ENCODE results near the gene NOX5. TPM values are rescaled to one million over a fixed set of nuclear protein-coding genes. Genes with fewer than 3 reads are reported as not detected.

Gene NOX5
- total and polyA plus RNA-seq, 10 of the 15 experiments (the other 5 are each of a cell fraction or from before 2014, with no cell fraction given) = not detected

- no peak for TF ChIP-seq NKRF (conservative IDR thresholded peaks at IDR 0.05)
Measured at GRCh38 chr15:69070396-69070795, 55.9 kb downstream of the NOX5 start (continued).

GRCh38 chr15:69071260-69071659 lies 56.8 kb downstream of the NOX5 start:
- H3K79me2 ChIP-seq (ENCODE audit: control insufficient read depth, insufficient read depth, low read length) = no peaks in the 10 kb centered on the region
- no peak overlapping the region for H3K9ac ChIP-seq (ENCODE audit: control insufficient read depth, insufficient read depth, low read length)
- H3K9me3 ChIP-seq (replicated peaks; ENCODE audit: control insufficient read depth, insufficient read depth, low read length) = no peaks in the 10 kb centered on the region
- WGBS (ENCODE audit: insufficient coverage, insufficient replicate concordance, low lambda C conversion rate, missing lambda C conversion rate) = 20% methylated on average over 5 of the region's 5 CpGs
- no peak for DNase-seq (ENCODE audit: low read depth, low spot score)
- H4K20me1 ChIP-seq (ENCODE audit: control insufficient read depth, insufficient read depth) = no peaks in the 10 kb centered on the region
- no peak overlapping the region for H2AFZ ChIP-seq (ENCODE audit: control insufficient read depth, low read depth, low read length)
- no peaks in the 10 kb centered on the region for H3K4me1 ChIP-seq (ENCODE audit: control insufficient read depth, insufficient read depth, low read length)
- no peak overlapping the region for H3K4me3 ChIP-seq
- no peak for TF ChIP-seq EGR1 (IDR thresholded peaks at IDR 0.05; ENCODE audit: borderline replicate concordance in 1 of 2, low read depth in 2 of 2, low read length in 2 of 2)
- no peak for TF ChIP-seq BHLHE40 (IDR thresholded peaks at IDR 0.05; ENCODE audit: borderline replicate concordance in 1 of 2, low read depth in 2 of 2, low read length in 1 of 2)
- no peak for TF ChIP-seq MLLT1 (IDR thresholded peaks at IDR 0.05)
- TF ChIP-seq ATF7 (IDR thresholded peaks at IDR 0.05; ENCODE audit: low read depth) = no peak
- no peak for TF ChIP-seq IRF4 (IDR thresholded peaks at IDR 0.05; ENCODE audit: low read depth, low read length)
- TF ChIP-seq KAT2A (conservative IDR thresholded peaks at IDR 0.05; ENCODE audit: control insufficient read depth, low read depth, low read length) = no peak
- no peak for TF ChIP-seq SMAD5 (IDR thresholded peaks at IDR 0.05; ENCODE audit: low read depth)
- POLR2A ChIA-PET = no interaction called here
- CTCF ChIA-PET = no interaction called here
- ATAC-seq = no peak
- no peaks in the 10 kb centered on the region for H3K36me3 ChIP-seq (ENCODE audit: control insufficient read depth in 2 of 2, insufficient read depth in 2 of 2, low read length in 1 of 2)
- no TSS peak for BruUV-seq (replicated peaks)
- RAD21 ChIA-PET (ENCODE audit: unreplicated experiment) = no interaction called here
- no peak overlapping the region for H3K27ac ChIP-seq (ENCODE audit: control insufficient read depth, insufficient read depth)
- FAIRE-seq = no peak
- intact Hi-C loops (cut with micrococcal nuclease; ENCODE audit: unreplicated experiment) (no loop called here), in situ Hi-C loops (cut with MboI) (no loop called here)
- SMC1A ChIA-PET (ENCODE audit: uncharacterized antibody, unreplicated experiment) = no interaction called here
- no peak overlapping the region for H3K4me2 ChIP-seq (ENCODE audit: control insufficient read depth, insufficient read depth)
- peaks cover 2 to 3% of the 10 kb centered on the region in 2 experiments; a peak in 3 of 4 replicates for H3K27me3 ChIP-seq (replicated peaks in 1 of 2; ENCODE audit: control insufficient read depth in 2 of 2, insufficient read depth in 2 of 2, low read length in 1 of 2)
